ENCODE results near the gene PHF11. TPM values are rescaled to one million over a fixed set of nuclear protein-coding genes. Genes with fewer than 3 reads are reported as not detected.

PHF11 gene
- total RNA-seq, 1 donor from 2014 or later, result 36.7 TPM

DNA sequence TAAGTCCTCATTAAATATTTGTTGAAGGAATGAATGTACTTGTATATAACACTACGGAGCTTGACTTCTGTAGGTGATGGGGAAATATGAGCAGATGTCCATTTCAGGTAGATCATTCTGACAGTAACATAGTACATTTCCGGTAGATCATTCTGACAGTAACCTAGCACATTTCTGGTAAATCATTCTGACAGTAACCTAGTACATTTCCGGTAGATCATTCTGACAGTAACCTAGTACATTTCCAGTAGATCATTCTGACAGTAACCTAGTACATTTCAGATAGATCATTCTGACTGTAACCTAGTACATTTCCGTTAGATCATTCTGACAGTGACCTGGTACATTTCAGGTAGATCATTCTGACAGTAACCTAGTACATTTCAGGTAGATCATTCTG is 2.5 kb downstream of the PHF11 start:
- no peak for DNase-seq (ENCODE audit: low spot score)

DNA sequence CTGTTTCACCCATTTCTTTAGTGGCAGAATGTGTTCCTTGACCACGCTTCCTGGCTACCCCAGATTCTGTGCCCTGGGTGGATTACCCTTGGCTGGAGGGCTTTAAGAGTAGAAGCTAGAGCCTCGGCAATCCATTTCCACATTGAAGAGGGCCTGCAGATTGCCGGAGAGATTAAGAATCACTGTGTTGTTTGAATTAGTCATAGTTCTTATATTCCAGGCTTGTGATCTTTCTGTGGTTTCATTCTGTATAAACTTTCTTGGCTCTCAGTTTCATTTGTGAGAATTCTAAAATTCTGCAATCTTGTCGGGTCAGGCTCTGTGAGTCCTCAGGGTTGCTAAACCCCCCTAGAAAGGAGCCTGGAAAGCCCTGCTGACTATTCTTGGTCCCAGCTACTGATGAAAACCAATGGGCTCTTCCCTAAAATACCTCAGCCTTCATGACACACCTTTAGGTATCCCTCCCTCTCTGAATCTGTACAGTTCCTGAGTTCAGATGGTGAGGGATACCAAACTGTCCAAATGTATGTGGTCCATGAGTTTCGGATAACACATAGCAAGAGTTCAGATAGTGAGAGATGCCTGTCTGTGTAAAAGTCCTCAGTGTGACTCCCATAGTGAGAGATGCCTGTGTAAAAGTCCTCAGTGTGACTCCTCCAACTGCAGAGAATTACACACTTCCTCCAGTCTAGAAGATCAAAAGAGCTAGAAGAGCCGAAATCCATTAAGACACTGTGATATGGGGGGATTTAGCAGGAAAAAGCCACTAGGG is 4.3 kb downstream of the PHF11 start:
- no peak for DNase-seq (ENCODE audit: low spot score)

DNA sequence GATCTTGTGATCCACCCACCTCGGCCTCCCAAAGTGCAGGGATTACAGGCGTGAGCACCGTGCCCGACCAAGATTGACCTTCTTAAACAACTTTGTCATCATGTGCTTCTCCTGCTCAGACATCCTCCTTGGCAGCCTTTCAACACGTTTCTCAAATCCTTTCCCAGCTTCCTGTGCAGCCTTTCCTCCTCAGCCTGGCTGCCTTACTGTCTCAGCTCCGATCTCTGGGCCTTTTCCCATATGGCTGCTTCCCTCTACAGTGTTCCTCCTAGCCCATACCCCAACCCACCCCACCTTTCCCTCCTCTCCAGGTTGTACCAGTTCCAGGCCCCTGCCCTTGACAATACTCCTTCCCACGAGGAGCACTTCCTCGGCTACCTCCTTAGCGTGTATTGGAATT is 7.2 kb downstream of the PHF11 start:
- DNase-seq (ENCODE audit: low spot score), result no peak

DNA sequence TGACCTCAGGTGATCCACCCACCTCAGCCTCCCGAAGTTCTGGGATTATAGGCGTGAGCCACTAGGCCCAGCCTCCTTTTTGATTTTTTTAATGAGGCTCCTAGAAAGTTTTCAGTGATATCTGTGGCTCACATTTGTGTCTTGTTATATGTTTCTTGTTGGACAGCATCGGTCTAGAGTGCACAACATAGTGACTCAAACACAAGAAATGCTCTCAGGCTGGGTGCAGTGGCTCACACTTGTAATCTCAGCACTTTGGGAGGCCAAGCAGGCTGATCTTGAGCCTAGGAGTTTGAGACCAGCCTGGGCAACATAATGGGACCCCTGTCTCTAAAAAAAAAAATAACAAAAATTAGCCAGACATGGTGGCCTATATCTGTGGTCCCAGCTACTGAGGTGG is 8.2 kb downstream of the PHF11 start:
- DNase-seq (ENCODE audit: low spot score), result no peak

DNA sequence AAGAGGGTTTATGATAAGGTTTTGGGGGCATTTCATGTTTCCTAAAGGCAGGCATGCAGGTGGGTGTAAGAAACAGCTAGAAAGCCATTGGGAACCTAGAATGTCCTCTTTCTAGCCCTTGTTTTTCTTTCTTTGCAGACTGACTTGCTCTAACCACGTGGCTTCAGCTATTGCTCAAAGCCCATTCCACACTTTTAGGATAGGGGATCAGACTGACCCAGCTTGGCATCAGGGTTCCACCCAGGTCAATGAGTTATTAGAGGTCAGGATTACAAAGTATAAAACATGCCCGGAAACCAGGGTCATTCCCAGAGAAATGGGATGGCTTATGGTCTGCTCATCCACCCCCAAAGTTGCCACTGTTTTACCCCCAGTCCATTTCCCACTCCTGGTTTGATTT is 16.8 kb downstream of the PHF11 start:
- no peak for DNase-seq (ENCODE audit: low spot score)

DNA sequence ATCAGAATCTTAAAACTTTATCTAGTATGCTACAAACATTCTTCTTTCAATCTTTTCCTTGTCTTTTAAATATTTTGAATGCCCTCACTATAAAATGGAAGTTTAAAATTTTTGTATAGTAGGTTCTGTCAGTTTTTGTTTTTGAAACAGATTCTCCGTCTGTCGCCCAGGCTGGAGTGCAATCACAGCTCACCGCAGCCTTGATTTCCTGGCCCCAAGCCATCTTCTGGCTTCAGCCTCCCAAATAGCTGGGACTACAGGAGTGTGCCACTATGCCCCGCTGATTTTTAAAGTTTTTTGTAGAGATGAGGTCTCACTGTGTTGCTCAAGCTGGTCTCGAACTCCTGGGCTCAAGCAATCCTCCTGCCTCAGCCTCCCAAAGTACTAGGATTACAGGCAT is 20.7 kb downstream of the PHF11 start:
- no peak for DNase-seq (ENCODE audit: low spot score)

DNA sequence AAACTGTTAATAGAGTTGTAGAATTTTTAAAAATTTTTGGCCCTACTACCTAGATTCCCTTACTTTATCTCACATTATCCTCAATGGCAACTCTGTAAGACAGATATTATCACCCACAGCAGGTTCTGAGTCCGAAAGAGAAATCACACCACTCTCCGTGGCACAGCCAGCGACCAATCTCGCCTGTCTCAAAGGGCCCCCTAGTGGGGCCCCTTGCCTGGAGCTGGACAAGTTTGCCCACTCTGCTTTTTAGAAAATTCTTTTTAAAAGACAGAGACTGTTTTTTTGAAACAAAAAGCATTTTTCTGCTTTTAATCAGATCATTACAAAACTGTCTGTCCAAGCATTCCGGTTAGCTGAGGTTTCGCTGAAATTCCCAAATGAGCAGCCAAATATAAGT is 21.7 kb downstream of the PHF11 start:
- no peak for DNase-seq (ENCODE audit: low spot score)

DNA sequence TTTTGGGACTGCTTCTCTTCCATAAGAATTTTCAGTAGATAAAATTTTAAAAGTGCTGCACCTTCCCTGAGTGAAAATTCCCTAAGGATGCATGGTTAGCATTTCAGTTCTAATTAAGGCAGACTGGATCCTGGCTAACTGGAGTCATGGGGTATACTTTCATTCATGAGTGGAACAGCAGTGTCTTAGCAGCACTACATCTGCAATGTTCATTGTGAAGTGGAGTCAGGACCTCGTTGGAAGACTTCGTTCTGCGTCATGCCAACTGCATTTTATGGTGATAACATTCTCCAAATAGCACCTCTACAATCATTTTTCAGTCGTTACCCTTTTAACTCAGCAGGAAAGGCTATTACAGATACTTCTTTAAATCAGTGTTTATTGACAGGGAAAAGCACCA is 25.5 kb downstream of the PHF11 start:
- DNase-seq (ENCODE audit: low spot score), result no peak

DNA sequence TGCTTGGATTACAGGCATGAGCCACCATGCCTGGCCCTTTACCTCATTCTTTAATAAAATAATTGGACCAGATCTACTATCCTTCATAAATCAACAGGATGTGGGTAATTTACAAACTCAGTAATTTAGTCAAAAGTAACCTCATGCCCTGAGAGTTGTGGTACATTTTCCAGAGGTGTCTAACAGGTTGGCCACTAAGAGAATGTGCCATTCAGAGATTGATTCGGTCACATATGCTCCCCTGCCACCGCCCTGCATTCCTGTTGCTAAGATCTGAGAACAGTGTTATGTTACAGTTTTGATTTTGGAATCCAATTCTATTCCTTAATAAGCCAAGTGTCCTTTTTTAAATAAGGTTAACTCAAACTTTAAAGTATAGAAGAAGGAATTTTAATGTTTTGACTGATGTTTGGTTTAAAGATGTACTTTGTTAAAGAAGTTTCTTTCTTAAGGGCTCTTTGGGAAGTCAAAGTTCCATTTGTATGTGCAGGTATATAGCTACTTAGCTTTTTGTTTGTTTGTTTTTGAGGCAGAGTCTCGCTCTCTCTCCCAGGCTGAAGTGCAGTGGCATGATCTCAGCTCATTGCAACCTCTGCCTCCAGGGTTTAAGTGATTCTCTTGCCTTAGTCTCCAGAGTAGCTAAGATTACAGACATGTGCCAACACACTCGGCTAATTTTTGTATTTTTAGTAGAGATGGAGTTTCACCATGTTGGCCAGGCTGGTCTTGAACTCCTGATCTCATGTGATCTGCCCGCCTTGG is 29.2 kb downstream of the PHF11 start:
- no peak for DNase-seq (ENCODE audit: low spot score)

DNA sequence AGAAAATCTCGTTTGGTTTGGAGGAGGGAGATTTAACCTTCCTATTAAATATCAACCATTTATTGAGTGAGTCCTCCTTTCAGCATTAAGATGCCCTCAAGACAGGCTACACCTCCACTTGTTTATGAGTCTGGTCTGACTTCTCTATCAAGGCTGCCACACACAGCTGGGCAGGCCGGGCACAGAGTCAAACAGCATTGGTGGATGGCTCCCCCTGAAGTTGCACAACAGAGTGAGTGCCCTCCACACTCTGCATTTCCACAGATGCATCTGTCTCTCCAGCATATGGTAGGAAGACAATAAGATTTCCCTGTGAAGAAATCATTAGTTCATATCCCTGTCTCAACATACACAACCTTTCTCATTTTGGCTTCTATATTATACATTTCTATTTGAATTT is 31.4 kb downstream of the PHF11 start:
- DNase-seq (ENCODE audit: low spot score), result no peak

DNA sequence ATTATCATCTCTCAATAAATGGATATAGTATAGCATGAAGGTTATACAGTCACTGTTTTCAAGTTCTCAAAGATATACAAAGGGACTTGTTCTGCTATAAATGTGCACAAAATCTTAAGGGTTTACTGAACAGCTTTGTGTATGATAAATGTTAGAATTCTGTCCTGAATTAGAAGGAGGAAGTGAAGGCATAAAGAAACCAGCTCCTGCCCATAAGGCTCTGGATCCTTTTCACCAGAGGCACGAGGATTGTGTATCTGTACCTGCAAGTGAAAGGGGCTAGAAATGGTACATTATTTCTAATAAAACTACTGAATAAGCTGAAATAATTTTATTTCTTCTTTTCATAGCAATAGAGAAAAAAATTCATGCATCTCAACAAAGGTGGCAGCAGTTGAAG is 32.4 kb downstream of the PHF11 start:
- DNase-seq (ENCODE audit: low spot score), result no peak

DNA sequence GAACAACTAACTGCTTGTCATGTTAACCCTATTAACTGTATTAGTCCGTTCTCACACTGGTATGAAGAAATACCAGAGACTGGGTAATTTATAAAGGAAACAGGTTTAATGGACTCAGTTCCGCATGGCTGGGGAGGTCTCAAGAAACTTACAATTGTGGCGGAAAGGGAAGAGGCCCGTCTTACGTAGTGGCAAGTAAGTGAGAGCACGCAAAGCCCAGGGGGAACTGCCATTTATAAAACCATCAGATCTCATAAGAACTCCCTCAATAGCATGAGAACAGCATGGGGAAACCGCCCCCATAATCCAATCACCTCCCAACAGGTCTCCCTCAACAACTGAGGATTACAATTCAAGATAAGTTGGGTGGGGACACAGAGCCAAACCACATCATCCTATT is 34.7 kb downstream of the PHF11 start:
- DNase-seq (ENCODE audit: low spot score), result no peak

DNA sequence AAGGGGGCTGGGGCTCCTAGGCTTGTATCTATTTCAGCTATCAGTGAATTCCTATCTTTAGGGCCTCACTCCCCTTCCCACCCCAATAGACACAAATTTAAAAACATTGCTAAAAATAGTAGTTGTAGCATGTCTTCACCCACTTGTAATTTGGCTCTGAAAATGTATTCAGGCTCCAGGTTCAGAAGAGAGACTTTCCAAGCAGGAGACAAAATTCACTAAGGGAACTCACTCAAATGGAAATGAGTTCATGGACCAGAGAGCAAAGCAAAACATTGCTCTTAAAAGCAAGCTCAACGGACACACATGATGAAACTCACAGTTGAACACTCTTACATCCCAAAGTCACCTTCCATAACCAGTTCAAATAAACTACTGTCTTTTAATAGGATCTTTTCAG is 36.8 kb downstream of the PHF11 start:
- no peak for DNase-seq (ENCODE audit: low spot score)

DNA sequence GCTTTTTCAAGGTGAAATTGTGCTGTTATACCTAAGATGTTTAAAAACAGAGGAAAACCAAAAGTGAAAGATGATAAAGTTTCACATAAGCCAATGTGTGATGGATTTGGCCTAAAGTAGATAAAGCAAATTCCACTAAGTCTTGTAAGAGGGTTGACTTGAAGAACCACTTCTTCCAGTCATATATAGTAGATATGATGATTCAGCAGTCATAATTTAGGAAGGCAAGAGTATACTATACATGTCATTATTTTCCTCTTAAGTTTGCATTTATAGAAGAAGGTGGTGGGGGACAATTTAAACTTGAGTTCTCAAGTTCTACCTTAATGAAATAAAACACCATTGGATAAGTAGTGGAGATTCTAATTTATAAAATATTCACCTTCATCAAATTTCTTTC is 37.3 kb downstream of the PHF11 start:
- DNase-seq (ENCODE audit: low spot score), result no peak

DNA sequence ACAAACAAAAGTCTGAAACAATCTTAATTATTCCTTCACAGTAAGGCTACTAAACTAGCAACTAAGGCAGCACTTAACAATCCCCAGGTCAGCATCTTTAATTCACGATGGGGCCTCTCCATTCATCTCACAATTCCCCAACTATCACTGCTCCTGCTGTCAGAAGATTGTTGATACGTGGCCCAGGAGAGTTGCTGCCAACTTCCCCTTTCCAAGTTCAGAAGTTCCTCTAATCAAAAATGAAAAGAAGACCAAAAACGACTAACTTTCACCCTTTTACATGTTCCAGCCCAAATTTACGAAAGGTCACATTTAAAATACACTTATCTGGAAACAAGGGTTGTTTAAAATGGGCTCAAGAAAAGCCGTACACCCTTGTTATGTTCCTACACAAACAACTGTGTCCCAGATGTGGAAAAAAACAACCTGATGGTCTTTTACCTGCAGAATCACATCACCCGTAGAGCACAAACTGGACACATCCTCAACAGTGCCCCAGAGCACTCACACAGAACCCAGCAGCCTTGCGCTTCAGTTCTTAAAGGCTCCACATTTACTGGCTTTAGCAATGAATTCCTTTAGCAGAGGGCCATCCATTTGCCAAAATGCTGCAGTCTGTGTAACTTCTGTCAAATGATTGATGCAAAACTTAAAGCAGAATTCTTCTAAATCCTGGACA is 38.0 kb downstream of the PHF11 start:
- DNase-seq (ENCODE audit: low spot score), result no peak

DNA sequence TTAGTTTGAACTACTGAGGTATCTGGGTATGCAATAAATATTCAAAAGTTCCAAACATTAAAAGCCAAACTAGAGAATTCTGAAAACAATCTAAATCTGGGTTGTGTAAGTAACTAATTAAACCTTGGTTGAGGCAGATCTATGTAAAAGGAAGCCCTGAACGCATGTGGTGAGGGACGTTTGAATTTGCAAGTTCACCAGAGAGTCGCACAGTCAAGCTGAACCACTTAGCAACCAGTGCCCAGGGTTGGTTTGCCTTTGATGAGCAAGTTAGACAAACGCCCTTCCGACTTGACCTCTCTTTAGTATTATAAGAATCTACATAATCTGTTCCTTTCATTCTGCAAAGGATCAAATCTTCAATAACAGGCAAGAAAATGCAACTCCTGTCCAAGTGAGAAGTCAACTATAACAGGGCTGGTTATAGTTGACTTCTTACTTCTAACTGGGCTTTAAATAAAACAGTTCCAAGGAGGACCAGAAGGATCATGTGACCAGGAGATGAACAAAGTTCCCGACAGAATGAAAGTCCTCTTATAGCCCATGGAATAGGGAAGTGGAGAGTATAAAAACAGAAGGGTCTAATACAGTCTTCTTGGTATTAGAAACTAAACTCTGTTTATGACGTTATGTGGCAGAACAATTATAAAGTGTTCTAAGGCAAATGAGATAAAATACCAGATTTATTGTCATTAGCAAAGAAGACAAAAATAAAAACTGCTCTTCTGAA is 40.6 kb downstream of the PHF11 start:
- DNase-seq (ENCODE audit: low spot score), result no peak

DNA sequence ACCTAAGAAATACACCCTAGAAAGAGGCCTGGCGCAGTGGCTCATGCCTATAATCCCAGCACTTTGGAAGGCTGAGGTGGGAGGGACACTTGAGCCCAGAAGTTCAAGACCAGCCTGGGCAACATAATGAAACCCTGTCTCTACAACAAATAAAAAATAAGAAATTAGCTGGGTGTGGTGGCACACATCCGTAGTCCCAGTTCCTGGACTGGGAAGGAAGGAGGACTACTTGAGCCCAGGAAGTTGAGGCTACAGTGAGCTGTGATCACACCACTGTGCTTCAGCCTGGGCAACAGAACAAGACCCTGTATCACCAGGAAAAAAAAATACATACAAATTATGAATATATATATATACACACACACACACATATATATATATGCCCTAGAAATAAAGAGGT is 42.7 kb downstream of the PHF11 start:
- no peak for DNase-seq (ENCODE audit: low spot score)

DNA sequence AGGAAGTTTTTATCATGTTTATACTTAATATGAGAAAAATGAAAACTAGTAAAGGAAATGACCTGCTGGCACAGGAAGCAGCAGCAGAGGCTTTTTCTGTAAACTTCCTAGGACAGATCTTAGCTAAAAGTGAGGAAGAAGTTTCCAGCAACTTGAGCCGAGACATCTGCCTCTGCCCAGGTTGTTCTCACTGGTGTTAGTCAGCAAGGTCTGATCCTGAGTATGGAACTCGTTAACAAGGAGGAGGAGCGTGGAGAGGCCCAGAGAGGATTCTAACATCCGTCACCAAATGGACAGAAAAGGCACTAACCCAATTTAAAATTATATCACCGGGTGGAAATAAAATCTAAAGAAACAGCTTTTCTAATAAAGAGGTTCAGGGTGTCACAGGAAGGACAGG is 43.6 kb downstream of the PHF11 start:
- no peak for DNase-seq (ENCODE audit: low spot score)

DNA sequence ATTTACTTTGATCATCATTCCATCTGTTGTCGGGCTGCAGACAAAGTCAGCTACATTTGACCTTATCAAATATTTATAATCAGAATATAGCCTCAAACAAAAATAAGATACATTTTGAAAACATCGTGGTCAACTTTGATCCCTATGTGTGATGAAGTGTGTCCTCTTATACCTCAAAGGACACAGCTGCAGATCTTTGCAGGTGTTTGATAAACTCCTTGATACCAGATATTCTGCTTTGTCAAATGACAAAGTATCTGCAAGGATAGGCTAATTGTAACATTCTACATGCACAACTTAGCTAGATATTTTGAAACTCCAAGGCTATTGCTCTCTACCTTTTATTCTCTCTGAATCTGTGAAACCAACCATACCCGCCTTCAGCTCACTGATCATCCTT is 44.0 kb downstream of the PHF11 start:
- DNase-seq (ENCODE audit: low spot score), result no peak

DNA sequence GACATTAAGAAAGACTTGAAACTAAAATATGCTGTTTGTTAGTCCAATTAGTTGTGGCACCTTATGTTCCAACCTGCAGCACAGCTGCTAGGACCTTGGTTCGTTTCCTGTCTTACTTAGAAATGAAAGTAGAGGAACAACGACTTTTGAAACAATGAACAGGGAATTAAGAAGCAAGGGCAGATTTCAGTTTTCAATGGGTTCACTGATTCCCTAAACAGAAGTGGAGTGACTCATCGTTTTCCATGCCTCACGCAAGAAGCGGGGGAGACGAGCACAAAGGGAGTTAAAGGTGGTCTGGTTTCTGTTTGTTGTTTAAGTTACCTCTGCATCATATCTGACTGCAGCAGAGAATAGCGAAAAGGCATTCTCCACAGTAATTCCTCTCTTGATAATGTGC is 44.8 kb downstream of the PHF11 start:
- DNase-seq (ENCODE audit: low spot score), result no peak

DNA sequence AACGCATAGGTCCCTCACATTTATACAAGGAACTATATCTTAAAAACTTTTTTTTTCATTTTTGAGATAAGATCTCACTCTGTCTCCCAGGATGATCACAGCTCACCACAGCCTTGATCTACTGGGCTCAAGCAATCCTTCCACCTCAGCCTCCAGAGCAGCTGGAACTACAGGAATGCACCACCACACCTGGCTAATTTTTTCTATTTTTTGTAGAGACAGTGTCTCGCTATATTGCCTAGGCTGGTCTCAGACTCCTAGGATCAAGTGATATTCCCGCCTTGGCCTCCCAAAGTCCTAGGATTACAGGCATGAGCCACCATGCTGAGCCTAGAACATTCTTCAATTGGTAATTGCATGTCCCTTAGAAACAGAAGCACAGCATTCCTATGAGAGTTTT is 47.9 kb downstream of the PHF11 start:
- DNase-seq (ENCODE audit: low spot score), result no peak

DNA sequence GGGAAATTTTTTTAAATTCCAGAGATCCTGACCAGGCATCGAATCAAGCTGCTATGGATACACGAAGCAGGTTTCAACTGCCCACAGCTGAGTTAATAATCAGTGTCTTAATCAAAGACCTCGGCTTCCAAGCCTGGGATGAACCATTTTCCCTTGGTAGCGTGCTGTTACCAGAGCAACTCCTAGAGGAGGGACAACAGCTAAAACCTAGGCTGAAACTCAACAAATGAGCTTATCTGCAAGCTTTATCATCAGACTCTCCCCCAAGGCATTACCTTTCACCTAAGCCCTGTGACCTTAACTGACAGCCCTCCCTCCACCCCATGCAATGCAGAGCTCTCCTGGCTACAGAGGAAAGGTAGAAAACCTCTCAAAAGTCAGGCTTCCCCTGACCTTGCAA is 49.9 kb downstream of the PHF11 start:
- DNase-seq (ENCODE audit: low spot score), result no peak
